OCI-LY1 (cell line): ENCODE measurements around the gene FBN1.

Experiments used
- CTCF ChIP-seq: fragments of 200-600 bp; sonication (generic), shearing (Covaris generic); IDR thresholded peaks from 2 replicates; pipeline ENCODE4 v1.5.1; 2017; ENCODE audit warnings: mild to moderate bottlenecking, antibody characterized with exemption, low read length, moderate library complexity, mixed read lengths
- EZH2 ChIP-seq: fragments of 200-600 bp; sonication (generic), shearing (Covaris generic); IDR thresholded peaks from 2 replicates; pipeline ENCODE4 v1.8.0; 2017; ENCODE audit warnings: borderline replicate concordance, mixed run types, mild to moderate bottlenecking, antibody characterized with exemption, low read length, moderate library complexity, mixed read lengths

GRCh38 chr15:48493084-48493762 is 152.3 kb downstream of the FBN1 start:
- TF ChIP-seq CTCF, result no peak
- no peak for TF ChIP-seq EZH2
